Activated CD4-positive, alpha-beta T cell treated with anti-CD3 and anti-CD28 coated beads for 1 hour (primary cell): Measurements from ENCODE around the gene ELP4.

Experiments used
- DNase-seq: peaks from one replicate; pipeline ENCODE4 v3.0.0-alpha.2; 2020

ELP4 gene

GRCh38 chr11:31813391-31814175 lies 304.0 kb downstream of the ELP4 start:
- DNase-seq, result no peak

- DNase-seq, result no peak
Measured at GRCh38 chr11:31814176-31814868, 304.8 kb downstream of the ELP4 start.

DNA sequence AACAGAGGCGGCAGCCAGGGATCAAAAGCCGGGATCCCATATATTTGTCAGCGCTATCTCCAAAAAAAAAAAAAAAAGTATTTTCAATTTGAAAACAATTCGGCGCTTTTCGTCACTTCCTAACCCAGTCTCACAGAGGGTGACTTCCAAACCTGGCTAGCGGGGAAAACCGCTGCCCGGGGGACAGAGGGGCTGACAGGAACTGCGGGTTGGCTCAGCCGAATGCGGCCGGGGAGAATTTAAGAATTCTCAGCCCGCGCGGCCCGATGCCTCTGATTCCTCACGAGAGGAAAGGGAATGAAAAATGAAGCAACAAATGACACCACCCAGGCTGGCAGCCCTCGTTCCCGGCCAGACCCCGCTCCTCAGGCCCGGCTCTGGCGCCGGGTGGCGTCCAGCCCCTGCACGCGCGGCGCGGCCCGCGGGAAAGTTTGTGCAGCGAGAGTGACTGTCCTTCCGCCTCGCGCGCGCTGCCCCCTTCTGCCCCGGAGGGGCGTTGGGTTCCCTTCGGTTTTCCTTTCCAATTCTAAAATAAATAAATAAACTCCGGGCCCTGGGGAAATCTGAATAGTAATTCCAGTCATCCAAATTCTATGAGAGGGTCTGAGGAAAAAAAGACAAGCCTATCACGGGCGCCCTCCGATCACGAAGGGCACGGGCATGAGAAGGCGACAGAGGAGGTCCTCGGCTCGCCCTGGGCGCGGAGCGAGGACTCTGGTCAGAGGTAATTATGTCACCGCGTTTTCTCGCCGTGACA lies 306.3 kb downstream of the ELP4 start:
- DNase-seq, result no peak

DNA sequence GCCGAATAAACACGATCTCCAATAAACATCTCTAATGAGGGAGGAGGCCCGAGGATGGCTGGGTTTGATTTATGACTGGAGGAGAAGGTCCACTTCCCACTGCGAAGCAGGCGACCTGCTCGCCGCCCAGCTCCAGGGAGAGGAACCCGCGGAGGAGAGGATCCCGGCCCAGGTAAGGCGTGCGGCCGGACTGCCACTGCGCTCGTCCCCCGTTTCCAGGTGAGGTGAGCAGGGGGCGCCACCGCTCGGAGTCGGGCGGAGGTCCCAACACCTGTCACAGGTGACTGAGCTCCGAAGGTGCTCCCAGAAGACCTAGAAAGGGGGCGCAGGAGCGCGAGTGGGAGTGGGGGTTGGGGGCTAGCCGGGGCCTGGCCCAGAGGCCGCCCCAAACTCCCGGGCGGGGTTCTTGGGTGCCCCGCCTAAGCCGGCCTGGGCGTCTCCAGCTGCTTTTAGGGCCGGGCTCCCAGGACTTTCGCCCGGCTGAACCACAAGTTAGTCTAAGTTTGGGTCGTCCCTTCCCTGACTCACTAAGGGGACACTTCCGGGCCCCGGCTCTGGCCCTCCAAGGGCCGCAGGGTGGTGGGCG lies 307.0 kb downstream of the ELP4 start:
- DNase-seq, result no peak

DNA sequence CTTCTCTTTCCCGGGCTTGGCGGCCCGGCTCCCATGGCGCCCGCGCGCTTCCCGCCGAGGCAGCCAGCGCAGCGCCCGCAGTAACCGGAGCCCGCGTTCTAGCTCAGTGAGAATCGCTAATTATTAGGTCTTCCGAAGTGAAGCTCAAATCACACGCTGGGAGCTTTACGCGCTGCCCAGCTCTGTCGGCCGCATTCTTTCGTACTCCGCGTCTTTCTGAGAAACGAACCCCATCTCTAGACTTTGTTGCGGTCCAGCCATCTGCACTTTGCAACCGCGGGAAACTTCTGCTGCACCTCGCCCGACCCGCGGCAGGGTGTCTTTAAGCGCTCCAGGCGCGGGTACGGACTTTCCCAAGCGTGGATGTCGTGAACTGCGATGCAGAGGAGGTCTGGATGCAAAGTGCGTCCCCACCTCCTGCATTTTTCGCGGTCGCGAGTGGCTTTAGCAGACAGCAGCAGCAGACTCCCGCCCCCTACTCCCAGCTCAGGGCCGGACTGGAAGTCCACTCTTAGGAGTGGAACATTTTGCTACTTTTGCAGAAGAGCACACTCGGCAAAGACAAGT lies 307.6 kb downstream of the ELP4 start:
- no peak for DNase-seq

DNA sequence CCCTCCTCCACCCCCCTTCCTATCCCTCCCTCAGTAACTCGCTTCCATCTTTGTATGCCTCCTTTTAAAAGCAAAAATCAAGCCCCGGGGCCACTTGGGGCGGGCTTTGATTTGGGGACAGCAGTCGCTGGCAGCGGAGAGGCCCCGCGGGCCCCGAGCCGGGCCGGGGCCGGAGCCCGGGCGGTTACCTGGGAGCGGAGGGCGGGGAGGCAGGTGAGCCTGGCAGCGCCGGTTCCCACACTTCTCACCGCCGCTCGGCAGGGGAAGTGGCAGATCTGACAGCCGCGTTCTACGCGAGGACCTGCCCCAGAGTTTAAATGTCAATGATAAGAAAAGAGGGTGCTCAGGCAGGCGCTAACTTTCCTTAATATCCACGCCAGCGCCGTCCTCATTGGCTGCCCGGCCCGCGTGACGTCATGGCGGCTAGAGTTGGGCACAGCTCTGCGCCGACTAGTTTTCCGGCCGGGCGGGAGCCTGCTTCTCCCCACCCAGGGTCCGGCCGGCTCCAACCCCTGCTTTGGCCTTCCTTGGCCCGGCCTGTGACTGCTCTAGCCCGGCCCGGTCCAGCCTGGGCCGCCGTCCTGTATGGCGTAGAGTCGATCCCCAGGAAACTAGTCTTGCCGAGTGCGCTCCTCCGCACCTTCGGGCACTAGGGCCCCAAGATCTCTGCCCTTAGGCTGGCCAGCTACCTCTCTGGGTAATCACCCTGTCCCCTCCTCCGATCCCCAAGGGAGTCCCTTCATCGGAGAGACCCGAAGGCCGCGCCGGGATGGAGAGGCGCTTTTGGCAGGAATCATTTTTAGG lies 308.3 kb downstream of the ELP4 start:
- no peak for DNase-seq

DNA sequence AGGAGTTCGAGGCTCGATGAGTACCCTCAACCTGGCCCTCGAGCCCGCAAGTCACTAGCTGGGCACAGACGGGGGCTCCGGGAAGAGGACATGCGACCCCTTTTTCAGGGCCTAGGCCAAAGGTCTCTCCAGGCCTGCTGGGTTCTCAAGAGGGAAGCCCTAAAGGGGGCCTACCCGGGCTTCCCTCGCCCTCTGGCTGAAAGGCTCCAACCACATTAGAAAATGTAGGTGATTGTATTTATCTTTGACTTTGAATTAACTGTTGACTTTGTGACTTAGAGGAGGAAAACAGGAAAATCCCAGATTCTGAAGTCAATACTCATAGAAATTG lies 308.8 kb downstream of the ELP4 start:
- DNase-seq, result no peak

DNA sequence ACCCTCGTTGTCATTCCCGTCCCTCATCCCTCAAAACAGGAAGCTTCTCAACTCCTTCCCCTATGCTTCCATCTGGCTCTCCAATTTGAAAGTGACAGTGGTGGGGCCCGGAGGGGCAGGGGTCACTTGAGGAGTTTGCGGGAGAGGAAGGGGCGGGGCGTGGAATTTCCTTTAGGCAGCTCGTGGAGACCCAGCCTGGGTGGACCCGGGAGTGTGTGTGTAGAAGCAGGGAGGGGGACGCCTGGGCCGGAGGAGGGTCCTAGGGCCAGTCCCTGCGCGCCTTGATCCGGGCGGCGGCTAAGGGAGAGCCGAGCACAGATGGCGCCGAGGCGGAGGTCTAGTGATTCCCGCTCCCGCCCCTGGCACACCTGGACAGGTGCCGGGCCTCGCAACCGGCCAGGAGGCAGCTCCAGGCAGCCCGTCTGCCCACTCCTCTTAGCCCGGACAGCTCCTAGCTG lies 309.3 kb downstream of the ELP4 start:
- no peak for DNase-seq

- DNase-seq, result no peak
Measured at GRCh38 chr11:31819621-31820437, 310.3 kb downstream of the ELP4 start.

GRCh38 chr11:31820438-31820818 lies 310.9 kb downstream of the ELP4 start:
- DNase-seq, result no peak

DNA sequence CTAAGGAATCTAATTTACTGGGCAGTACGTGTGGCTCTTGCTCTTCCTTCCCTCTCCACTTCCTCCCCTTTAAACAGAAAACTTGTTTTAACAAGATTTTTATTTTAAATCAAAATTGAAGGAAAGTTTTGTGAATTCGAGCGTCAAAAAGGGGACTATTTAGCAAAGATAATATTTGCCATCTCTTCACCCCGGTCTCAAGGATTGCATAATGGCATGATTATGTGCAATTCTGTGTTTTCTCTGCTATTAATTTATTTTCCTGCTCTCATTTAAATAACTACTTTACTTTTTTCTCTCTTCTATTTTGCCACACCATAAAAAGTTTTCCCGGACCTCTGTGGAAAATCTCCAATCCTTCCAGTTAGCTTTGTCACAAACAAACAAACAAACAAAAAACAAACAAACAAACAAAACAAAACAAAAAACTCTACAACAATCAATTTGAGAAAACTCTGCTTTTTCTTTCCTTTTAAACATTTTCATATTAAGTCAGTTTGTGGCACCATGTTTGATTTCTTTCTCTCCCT lies 311.7 kb downstream of the ELP4 start:
- DNase-seq, result no peak

DNA sequence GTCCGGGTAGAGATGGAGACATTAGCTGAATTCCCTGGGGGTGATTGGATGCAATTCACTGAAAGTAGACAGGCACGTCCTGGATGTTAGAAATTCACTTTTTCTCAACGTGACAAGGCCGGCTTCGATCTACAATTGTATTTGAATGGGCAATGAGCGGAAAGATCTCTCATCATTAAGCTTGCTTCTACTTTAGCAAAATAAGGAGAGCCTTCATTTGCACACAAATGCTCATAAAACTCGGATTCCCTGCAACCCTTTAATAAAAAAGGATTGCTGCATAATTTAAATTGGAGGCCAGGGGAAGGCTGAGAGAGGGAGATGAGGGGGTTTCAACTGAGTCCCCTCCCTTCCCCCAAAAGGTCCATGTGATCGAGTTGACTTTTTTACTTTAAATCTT lies 312.2 kb downstream of the ELP4 start:
- DNase-seq, result no peak

DNA sequence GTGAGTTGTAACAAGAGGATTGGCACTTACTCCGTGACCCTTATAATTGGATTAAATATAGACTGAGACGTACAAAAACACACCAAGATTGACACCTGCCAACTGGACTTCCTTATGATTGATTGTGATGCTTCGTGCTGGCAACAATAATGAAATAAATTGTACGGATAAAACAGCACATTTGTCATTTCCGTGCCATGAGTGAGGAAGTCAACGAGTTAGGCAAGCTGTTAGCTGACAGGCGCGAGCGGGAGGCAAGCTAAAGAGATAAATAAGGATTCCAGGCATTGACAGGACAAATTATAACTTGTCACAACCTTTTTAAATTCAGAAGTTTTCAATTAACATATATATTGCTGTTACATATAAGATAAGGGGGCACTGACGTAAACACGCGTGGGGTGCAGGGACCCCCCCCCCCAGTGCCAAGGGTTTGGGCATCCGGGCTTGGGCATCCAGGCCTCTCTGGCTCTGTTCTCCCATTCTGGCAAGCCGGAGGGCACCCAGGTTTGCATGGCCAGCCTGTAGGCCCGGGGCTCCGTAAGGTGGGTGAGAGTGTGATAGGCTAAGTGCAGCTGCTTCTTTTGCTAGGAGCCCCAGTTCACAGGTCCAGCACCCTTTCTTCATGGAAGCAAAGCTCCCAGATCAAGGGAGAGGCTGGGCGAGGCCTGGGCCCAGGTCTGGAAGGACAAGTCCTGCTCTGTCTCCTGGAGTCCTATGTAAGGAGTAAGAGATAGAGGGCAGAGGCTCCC lies 312.8 kb downstream of the ELP4 start:
- DNase-seq, result no peak

GRCh38 chr11:31822927-31823643 lies 313.5 kb downstream of the ELP4 start:
- DNase-seq, result no peak

GRCh38 chr11:31823644-31824331 lies 314.2 kb downstream of the ELP4 start:
- no peak for DNase-seq

DNA sequence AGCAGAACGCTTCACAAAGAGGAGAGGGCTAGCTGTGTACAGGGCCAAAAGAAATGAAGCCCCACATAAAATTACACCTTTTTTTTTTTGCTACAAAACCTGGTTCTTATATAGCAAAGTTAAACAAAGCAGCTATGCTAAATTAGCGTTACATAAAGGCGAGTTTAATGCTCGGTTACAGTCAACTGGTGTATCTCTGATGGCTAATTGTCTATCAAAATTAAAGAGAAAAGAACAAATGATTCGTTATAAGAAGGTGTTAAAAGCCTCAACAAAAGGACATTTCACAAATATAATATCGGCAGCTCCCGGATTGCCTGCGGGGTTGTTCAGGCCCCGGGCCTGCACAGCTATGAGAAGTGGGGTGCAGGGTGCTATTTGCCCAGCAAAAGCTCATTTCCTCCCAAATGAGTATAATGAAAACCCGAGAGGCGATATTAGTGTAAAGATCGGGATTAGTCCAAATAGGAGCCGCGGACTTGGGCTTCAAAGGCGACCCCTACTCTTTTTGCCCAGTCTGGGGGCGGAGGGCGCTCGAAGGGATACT lies 314.8 kb downstream of the ELP4 start:
- no peak for DNase-seq

- DNase-seq, result no peak
Measured at GRCh38 chr11:31824879-31825837, 315.6 kb downstream of the ELP4 start.
